ENCODE data around the gene IL20RA.
A peak's percentile ranks its signal among the peaks of the same experiment; 100 is the strongest.
"Not testable (repeated sequence)": the region's sequence is repeated elsewhere in the genome, so short reads cannot be mapped to it uniquely, and the experiment has no call there.

The IL20RA gene

DNA sequence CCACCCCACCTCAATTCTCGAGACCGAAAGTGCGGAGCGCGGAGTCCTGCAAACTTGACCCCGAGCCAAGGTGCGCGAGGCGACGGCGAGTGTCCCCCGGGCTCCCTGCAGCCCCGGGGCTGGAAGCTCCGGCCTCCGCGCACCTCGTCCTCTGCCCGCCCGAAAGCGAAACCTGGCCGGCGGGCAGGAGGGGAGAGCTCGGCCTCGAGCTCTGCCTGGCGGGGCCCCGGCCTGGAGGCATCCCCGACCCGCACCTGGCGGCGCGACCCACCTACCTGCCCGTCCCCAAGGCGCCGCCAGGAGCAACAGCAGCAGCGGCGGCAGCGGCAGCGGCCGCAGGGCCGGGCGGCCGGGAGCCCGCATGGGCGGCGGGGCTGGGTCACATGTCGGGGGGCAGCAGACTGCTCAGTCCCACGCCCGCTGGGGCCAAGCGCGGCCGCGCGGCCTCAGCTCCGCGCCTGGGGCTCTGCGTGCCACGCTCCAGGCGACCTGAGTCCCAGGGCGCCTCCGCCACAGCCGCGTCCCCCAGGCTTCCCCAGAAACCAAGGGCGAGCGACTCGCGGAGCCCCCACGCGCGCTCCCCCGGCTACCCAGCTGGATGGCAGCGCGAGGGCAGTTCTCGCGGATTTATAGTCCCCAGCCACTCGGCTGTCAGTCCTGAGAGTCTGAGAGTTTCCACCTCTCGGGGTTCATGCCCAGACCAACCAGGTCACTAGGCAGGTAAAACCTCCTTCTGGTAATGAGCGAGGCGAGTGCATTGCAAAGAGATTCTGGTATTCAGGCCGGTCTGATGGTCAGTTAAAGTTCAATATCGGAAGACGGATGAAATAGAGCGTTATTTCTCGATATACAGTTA is at the start of gene IL20RA:
Gene IL20RA, minus strand, starts transcription at position 600 of the 856 bp plus-strand sequence. Its CDS starts 237 bp downstream, at position 363.
- DNase-seq (ENCODE audit: low spot score), result peak; percentile 25

DNA sequence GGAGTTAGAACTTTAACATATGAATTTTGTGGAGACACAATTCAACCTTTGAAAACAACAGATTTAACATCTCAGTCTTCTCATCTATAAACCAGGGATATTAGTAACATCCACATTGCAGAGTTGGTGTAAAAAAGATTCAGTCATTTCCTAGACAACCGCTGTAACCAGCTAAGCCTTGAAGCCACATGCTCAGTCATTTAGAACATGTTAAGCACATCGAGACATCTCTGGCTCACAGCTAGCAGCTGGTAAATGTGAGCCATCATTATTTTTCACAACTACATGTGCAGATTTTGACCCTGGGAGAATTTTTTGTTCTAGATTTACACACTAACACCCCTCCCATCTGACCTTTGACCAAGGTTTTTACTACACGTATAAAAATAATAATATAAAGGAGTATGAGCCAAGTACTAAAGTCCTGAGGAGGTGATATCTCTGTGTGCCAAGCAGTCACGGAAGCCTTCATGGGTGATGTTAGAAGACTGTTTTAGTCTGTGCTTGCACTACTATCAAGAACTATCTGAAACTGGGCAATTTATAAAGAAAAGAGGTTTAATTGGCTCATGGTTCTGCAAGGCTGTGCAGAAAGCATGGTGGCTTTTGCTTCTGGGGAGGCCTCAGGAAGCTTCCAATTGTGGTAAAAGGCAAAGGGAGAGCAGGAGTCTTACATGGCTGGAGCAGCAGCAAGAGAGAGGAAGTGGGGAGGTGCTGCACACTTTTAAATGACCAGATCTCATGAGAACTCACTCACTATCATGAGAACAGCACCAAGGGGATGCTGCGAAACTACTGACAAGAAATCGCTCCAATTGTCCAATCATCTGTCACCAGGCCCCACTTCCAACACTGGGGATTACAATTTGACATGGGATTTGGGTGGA is 48.7 kb upstream of the IL20RA start:
- DNase-seq (ENCODE audit: low spot score), result no peak

- no peak for DNase-seq (ENCODE audit: low spot score)
These were observed 47.3 kb upstream of the IL20RA start for GRCh38 chr6:137092018-137092417.

- no peak for DNase-seq (ENCODE audit: low spot score)
These were observed 44.5 kb upstream of the IL20RA start for GRCh38 chr6:137089305-137089704.

DNA sequence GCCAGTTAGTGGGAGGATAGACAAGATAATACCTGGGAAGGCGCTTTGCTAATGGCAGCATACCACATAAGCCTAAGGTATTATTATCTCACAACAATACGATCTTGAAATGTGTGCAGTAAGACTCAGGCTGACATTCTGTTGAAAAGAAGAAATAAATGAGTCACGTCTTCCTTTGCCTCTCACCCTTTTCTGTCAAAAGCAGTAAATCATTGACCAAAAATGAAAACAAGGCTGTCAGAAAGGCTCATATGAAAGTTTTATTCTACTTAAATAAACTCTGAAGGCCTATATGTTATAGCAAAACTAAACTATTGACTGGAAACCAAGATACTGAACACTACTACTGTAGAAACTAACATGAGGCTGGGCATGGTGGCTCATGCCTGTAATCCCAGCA is 43.1 kb upstream of the IL20RA start:
- peak; percentile 44 for DNase-seq (ENCODE audit: low spot score)

DNA sequence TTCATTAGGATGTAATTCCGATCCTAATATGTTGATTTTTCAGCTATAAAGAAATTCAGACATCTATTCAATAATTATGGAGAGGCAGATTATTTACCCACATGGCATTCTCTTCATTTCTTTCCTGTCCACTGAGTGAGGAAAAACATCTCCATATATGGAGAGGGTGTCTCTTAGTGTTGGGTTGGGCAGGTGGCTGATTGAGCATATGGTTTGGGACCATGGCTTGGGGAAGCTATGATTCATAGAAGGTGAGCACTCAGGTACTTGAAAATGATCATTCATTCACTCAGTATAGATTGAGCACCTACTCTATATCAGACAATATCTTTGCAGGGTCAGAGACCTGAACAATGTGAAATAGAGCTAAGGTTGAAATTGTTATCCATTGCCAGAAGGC is 41.3 kb upstream of the IL20RA start:
- DNase-seq (ENCODE audit: low spot score), result no peak

DNA sequence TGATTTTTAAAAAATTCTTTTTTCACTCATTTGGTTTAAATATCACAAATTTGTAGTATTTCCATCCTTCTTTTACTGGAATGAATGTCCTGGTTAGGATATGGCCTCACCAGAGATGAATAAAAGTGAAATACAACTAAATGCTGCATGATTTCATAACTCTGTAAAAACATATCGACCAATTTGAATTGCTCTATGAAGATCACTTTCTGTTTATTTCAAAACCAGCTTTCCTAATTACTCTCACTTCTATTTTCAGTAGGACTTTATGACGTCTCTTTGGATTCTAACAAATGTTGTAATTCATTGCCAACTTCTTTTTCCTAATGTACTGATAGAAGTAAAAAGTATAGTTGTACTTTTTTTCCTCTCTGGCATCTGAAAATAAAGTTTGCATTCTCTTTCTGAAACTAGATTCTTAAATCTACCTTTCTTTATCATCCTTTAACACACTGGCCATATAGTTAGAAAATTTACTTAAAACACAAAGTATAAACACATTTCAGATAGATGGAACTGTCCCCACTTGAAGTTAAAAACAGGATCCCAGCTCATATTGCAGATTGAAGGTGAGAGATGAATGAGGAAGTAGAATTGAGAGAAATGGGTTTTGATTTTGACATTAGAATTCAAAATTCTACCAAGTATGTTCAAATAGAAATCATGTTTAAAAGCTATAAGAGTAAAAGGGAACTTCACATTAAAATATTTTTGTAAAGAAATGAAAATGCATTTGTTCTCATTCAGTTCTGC is 40.3 kb upstream of the IL20RA start:
- DNase-seq (ENCODE audit: low spot score), result no peak

DNA sequence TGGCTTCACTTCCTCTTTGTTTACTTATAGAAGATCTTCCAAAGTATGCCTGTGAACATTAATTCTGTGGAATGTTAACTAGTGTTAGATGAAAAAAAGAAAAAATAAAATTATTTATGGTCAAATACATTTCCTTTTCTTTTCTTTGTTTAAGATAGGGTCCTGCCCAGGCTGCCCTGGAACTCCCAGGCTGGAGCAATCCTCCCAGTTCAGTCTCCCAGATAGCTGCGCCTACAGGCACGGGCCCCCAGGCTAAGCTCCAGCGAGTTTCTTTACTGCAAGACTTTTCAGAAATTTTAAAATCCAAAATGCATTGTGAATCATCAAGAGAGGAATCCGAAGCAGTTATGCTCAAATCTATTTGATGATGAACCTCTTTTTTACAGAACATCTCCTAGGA is 39.3 kb upstream of the IL20RA start:
- DNase-seq (ENCODE audit: low spot score), result no peak

- no peak for DNase-seq (ENCODE audit: low spot score)
These were observed 37.2 kb upstream of the IL20RA start for GRCh38 chr6:137081997-137082396.

GRCh38 chr6:137080711-137081110 is 35.9 kb upstream of the IL20RA start:
- no peak for DNase-seq (ENCODE audit: low spot score)

DNA sequence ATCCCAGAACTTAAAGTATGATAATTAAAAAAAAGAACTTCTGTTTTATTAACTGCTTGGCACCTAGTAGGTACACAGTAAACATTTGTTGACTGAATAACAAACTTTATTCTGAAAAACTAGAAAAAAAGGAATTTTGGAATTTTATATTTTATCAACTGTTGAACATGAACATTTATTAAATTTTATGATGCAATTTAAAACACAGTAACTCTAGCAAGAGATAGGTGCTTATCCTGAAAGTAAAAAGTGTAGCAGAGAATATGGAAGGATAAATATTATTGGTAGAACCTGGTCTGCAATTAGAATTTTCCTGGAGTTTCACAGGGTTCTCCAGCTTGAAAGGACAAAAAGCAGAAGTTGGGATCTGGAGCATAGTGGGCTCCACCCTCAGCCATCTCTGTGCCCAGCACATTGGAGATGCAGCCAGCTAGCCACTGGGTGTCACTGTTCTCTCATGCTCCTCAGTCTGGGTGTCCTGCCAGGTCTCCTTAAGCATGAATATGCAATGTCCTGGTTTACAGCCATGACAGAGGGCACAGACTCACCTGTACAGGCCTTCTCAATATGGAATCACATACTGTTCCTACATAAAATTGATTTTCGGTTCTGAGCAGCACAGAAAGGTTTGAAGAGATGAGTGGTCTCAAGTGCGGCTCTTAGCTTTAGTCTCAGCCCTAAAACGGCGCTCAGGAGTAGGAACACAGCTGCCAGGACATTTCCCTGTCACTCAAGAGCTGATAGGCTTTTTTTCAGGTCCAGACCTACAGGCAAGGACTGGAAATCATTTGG is 31.7 kb upstream of the IL20RA start:
- peak; percentile 75 for DNase-seq (ENCODE audit: low spot score)

DNA sequence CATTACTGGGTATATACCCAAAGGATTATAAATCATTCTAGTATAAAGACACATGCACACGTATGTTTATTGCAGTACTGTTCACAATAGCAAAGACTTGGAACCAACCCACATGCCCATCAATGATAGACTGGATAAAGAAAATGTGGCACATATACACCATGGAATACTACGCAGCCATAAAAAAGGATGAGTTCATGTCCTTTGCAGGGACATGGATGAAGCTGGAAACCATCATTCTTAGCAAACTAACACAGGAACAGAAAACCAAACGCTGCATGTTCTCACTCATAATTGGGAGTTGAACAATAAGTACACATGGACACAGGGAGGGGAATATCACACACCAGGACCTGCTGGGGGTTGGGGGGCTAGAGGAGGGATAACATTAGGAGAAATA is 31.0 kb upstream of the IL20RA start:
- not testable (repeated sequence) for DNase-seq (ENCODE audit: low spot score)

DNA sequence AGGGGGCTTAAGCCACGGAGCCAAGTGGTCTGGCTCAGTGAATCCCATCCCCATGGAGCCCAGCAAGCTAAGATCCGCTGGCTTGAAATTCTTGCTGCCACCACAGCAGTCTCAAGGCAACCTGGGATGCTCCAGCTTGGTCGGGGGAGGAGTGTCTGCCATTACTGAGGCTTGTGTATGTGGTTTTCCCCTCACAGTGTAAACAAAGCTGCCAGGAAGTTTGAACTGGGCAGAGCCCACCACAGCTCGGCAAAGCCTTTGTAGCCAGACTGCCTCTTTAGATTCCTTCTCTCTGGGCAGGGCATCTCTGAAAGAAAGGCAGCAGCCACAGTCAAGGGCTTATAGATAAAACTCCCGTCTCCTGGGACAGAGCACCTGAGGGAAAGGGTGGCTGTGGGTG is 25.5 kb upstream of the IL20RA start:
- DNase-seq (ENCODE audit: low spot score), result no peak

- DNase-seq (ENCODE audit: low spot score), result no peak
These were observed 22.6 kb upstream of the IL20RA start for GRCh38 chr6:137067399-137067798.

- no peak for DNase-seq (ENCODE audit: low spot score)
These were observed 13.3 kb upstream of the IL20RA start for GRCh38 chr6:137058037-137058436.

DNA sequence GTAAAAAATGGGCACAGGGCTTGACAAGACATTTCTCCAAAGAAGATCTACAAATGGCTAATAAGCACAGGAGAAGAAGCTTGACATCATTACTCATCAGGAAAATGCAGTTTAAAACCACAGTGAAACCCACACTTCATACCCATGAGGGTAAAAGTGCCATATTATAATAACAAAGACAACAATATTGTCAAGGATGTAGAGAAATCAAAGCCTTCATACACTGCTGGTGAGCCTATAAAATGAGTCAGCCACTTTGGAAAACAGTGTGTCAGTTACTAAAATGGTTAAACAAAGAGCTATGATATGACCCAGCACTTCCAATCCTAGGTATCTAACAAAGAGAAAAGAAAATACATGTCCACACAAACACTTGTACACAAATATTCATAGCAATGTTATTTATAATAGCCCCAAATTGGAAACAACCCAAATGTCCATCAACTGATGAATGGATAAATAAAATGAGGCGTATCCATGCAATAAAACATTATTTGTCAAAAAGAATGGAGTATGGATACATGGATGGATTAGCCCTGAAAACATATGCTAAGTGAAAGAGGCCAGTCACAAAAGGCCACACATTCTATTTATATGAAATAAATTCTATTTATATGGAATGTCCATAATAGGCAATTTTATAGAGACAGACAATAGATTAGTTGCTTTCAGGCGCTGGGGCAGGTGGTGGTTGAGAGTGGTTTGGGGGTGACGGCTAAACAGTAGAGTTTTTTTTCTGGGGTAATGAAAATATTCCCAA is 11.5 kb upstream of the IL20RA start:
- peak; percentile 45 for DNase-seq (ENCODE audit: low spot score)

DNA sequence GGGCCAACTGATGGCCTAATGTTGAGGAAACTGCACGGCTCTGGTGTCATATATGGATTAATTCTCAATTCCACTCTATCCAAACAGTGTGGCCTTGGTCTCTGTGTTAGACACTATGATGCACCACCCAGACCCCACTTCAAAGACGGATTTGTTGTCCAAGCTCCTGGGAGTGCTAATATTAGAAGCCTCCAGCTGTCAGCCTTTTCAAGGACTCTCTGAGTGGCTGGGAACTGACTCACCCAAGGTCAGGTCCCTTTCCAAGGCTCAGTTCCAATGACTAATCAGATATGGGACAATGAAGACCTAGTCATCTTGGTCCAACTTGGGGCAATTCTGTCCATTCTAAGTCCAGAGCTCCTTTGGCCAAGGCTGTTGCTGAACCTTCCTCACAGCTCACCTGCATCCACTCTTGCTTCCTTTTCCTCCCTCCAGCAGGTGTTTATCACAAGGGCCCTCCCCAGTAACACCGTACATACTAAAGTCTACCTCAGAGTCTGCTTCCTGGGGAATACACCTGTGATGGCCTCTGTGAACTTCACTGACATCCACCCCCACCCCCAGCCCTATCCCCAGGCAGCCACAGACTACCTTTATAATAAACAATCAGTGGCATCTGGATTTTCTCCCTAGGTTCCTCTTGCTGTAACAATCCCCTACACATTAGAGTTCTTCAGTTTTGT is 7.2 kb upstream of the IL20RA start:
- DNase-seq (ENCODE audit: low spot score), result no peak

DNA sequence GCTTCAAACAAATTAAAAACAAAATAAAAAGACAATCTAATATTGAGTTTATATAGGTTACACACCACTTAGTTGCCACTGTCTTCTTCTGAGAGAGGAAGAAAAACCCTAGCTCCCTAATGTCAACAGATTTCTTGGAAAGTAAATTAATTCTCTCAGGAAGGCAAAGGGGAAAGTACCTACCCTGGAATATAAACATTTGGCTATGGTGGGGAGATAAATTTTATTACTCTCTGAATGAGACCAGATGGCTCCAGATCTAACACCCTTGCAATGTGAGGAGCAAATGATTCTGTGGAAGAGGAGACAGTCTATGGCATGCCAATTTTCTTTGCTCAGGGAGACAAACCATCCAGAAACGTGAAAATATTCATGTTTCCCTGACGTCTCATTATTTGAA is 4.3 kb upstream of the IL20RA start:
- DNase-seq (ENCODE audit: low spot score), result no peak

DNA sequence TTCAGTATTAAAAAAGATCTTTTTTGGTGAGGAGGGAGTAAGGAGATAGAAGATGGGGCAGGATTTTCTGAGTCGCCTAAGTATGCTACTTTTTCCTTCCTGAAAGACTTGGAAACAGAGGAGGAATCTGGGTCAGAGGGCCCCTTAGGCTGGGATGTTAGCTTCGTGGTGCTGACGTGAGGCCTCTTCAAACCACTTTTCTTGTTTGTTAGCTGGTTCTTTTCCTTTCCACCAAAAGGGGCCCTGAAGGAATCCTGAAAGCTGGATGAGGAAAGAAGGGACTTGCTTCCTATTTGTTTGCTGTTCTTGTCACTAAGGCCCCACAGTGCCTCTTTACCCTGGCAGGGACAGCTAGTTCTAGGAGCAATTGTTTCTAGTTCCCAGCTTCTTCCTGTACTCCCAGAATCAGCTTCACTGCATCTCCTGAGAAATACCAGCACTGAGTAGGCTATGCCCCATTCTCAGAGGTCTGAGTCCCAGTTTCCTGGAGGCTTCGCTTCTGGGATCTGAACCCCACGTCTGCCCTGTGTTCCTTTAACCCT is 2.2 kb upstream of the IL20RA start:
- no peak for DNase-seq (ENCODE audit: low spot score)
